ENCODE measurements around the gene EVI5L.

EVI5L gene

DNA sequence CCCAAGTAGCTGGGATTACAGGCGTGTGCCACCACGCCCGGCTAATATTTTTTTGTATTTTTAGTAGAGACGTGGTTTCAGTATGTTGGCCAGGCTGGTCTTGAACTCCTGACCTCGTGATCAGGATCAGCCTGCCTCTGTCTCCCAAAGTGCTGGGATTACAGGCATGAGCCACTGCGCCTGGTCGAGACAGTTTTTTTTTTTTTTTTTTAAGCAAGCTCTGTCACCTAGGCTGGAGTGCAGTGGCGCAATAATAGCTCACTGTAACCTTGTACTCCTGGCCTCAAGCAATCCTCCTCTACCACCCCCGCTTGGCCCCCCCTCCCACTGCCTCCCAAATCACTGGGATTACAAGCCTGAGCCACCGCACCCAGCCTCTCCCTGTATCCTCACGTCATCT, 67.3 kb downstream of the EVI5L start:
- no peak for ATAC-seq
- TF ChIP-seq ZNF70 (CRISPR knock-in tag; IDR thresholded peaks at IDR 0.05): no peak
- no peak for TF ChIP-seq OSR1 (CRISPR knock-in tag; IDR thresholded peaks at IDR 0.05)
- no peak for TF ChIP-seq GLIS3 (CRISPR knock-in tag; IDR thresholded peaks at IDR 0.05)
- TF ChIP-seq SNAI2 (CRISPR knock-in tag; IDR thresholded peaks at IDR 0.05): no peak
- TF ChIP-seq, protein P1, sequence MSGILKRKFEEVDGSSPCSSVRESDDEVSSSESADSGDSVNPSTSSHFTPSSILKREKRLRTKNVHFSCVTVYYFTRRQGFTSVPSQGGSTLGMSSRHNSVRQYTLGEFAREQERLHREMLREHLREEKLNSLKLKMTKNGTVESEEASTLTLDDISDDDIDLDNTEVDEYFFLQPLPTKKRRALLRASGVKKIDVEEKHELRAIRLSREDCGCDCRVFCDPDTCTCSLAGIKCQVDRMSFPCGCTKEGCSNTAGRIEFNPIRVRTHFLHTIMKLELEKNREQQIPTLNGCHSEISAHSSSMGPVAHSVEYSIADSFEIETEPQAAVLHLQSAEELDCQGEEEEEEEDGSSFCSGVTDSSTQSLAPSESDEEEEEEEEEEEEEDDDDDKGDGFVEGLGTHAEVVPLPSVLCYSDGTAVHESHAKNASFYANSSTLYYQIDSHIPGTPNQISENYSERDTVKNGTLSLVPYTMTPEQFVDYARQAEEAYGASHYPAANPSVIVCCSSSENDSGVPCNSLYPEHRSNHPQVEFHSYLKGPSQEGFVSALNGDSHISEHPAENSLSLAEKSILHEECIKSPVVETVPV (CRISPR knock-in tag; IDR thresholded peaks at IDR 0.05): no peak
- TF ChIP-seq ZFP3 (CRISPR knock-in tag; IDR thresholded peaks at IDR 0.05): no peak
- no peak for TF ChIP-seq PPARA (CRISPR knock-in tag; IDR thresholded peaks at IDR 0.05; ENCODE audit: borderline replicate concordance)
- TF ChIP-seq RARB (CRISPR knock-in tag; IDR thresholded peaks at IDR 0.05): no peak

DNA sequence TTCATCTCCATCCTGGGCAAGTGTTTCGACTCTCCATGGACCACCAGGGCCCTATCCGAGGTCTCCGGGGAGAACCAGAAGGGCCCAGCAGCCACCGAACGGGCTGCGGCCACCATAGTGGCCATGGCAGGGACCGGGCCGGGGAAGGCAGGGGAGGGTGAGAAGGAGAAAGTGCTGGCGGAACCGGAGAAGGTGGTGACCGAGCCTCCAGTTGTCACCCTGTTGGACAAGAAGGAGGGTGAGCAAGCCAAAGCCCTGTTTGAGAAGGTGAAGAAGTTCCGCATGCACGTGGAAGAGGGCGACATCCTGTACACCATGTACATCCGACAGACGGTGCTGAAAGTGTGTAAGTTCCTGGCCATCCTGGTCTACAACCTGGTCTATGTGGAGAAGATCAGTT, 68.9 kb downstream of the EVI5L start:
- TF ChIP-seq ZNF8 (CRISPR knock-in tag; IDR thresholded peaks at IDR 0.05) (no peak), GLIS3 (CRISPR knock-in tag; IDR thresholded peaks at IDR 0.05) (no peak), ZFP3 (CRISPR knock-in tag; IDR thresholded peaks at IDR 0.05) (no peak), ARNTL (CRISPR knock-in tag; IDR thresholded peaks at IDR 0.05; ENCODE audit: borderline replicate concordance, low read depth) (no peak), ESRRG (CRISPR knock-in tag; IDR thresholded peaks at IDR 0.05) (no peak), ZFP30 (CRISPR knock-in tag; IDR thresholded peaks at IDR 0.05) (no peak), CSDC2 (CRISPR knock-in tag; IDR thresholded peaks at IDR 0.05) (no peak), ZC3H10 (CRISPR knock-in tag; IDR thresholded peaks at IDR 0.05) (no peak), ZNF70 (CRISPR knock-in tag; IDR thresholded peaks at IDR 0.05) (no peak)
- TF ChIP-seq, protein P2, sequence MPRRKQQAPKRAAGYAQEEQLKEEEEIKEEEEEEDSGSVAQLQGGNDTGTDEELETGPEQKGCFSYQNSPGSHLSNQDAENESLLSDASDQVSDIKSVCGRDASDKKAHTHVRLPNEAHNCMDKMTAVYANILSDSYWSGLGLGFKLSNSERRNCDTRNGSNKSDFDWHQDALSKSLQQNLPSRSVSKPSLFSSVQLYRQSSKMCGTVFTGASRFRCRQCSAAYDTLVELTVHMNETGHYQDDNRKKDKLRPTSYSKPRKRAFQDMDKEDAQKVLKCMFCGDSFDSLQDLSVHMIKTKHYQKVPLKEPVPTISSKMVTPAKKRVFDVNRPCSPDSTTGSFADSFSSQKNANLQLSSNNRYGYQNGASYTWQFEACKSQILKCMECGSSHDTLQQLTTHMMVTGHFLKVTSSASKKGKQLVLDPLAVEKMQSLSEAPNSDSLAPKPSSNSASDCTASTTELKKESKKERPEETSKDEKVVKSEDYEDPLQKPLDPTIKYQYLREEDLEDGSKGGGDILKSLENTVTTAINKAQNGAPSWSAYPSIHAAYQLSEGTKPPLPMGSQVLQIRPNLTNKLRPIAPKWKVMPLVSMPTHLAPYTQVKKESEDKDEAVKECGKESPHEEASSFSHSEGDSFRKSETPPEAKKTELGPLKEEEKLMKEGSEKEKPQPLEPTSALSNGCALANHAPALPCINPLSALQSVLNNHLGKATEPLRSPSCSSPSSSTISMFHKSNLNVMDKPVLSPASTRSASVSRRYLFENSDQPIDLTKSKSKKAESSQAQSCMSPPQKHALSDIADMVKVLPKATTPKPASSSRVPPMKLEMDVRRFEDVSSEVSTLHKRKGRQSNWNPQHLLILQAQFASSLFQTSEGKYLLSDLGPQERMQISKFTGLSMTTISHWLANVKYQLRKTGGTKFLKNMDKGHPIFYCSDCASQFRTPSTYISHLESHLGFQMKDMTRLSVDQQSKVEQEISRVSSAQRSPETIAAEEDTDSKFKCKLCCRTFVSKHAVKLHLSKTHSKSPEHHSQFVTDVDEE (CRISPR knock-in tag; IDR thresholded peaks at IDR 0.05): no peak
- TF ChIP-seq, protein P1 (CRISPR knock-in tag; IDR thresholded peaks at IDR 0.05): no peak
- no peak for ATAC-seq

DNA sequence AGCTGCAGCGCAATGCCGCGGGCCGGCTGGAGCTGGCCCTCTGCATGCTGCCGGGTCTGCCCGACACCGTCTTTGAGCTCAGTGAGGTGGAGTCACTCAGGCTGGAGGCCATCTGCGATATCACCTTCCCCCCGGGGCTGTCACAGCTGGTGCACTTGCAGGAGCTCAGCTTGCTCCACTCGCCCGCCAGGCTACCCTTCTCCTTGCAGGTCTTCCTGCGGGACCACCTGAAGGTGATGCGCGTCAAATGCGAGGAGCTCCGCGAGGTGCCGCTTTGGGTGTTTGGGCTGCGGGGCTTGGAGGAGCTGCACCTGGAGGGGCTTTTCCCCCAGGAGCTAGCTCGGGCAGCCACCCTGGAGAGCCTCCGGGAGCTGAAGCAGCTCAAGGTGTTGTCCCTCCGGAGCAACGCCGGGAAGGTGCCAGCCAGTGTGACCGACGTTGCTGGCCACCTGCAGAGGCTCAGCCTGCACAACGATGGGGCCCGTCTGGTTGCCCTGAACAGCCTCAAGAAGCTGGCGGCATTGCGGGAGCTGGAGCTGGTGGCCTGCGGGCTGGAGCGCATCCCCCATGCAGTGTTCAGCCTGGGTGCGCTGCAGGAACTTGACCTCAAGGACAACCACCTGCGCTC, 69.8 kb downstream of the EVI5L start:
- no peak for ATAC-seq
- no peak for TF ChIP-seq OSR1 (CRISPR knock-in tag; IDR thresholded peaks at IDR 0.05)

DNA sequence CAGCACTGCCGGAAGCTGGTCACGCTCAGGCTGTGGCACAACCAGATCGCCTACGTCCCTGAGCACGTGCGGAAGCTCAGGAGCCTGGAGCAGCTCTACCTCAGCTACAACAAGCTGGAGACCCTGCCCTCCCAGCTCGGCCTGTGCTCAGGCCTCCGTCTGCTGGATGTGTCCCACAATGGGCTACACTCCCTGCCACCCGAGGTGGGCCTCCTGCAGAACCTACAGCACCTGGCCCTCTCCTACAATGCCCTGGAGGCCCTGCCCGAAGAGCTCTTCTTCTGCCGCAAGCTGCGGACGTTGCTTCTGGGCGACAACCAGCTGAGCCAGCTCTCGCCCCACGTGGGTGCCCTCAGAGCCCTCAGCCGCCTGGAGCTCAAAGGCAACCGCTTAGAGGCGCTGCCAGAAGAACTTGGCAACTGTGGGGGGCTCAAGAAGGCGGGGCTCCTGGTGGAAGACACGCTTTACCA, 70.4 kb downstream of the EVI5L start:
- no peak for ATAC-seq

More for the DNA sequence above, 70.4 kb downstream of the EVI5L start:
- TF ChIP-seq ZC3H10 (CRISPR knock-in tag; IDR thresholded peaks at IDR 0.05): no peak
- no peak for TF ChIP-seq SNAI2 (CRISPR knock-in tag; IDR thresholded peaks at IDR 0.05)
- TF ChIP-seq, protein P3, sequence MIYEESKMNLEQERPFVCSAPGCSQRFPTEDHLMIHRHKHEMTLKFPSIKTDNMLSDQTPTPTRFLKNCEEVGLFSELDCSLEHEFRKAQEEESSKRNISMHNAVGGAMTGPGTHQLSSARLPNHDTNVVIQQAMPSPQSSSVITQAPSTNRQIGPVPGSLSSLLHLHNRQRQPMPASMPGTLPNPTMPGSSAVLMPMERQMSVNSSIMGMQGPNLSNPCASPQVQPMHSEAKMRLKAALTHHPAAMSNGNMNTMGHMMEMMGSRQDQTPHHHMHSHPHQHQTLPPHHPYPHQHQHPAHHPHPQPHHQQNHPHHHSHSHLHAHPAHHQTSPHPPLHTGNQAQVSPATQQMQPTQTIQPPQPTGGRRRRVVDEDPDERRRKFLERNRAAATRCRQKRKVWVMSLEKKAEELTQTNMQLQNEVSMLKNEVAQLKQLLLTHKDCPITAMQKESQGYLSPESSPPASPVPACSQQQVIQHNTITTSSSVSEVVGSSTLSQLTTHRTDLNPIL (CRISPR knock-in tag; IDR thresholded peaks at IDR 0.05; ENCODE audit: low read depth): no peak
- no peak for TF ChIP-seq CSDC2 (CRISPR knock-in tag; IDR thresholded peaks at IDR 0.05)
- no peak for TF ChIP-seq ZNF8 (CRISPR knock-in tag; IDR thresholded peaks at IDR 0.05)
- no peak for TF ChIP-seq ZFP3 (CRISPR knock-in tag; IDR thresholded peaks at IDR 0.05)
- TF ChIP-seq, protein P2 (CRISPR knock-in tag; IDR thresholded peaks at IDR 0.05): no peak
- TF ChIP-seq ZNF70 (CRISPR knock-in tag; IDR thresholded peaks at IDR 0.05): no peak
